EH (cell line): ENCODE results near the gene SEMA4C.
"Not testable (repeated sequence)": the region's sequence is repeated elsewhere in the genome, so short reads cannot be mapped to it uniquely, and the experiment has no call there.

ENCODE experiments used
- DNase-seq: peaks from one replicate; pipeline ENCODE4 v3.0.0-alpha.2; 2015; ENCODE audit warnings: low read depth

SEMA4C gene

DNA sequence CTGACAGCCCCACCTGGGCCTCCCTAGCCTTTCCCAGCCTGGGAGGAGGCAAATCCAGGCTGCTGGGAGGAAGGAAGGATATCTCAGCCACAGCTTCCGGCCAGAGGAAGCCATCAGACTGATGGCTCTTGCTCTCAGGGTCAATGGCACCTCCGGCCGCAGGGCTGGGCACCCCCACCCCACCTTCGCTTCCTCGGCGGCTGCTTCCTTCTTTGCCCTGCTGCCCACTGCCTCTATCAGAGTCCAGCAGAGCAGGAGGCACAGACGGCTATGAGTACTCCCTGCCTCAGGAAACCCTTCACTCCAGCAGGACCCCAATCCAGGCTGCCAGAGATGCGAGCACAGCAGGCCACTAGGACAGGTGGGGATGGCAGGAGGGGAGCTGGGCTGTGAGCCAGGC, 3.3 kb downstream of the SEMA4C start:
- DNase-seq, result no peak

- no peak for DNase-seq
Measured at GRCh38 chr2:96866149-96866548, 3.7 kb downstream of the SEMA4C start.

GRCh38 chr2:96865654-96866053, 4.2 kb downstream of the SEMA4C start:
- DNase-seq, result no peak

DNA sequence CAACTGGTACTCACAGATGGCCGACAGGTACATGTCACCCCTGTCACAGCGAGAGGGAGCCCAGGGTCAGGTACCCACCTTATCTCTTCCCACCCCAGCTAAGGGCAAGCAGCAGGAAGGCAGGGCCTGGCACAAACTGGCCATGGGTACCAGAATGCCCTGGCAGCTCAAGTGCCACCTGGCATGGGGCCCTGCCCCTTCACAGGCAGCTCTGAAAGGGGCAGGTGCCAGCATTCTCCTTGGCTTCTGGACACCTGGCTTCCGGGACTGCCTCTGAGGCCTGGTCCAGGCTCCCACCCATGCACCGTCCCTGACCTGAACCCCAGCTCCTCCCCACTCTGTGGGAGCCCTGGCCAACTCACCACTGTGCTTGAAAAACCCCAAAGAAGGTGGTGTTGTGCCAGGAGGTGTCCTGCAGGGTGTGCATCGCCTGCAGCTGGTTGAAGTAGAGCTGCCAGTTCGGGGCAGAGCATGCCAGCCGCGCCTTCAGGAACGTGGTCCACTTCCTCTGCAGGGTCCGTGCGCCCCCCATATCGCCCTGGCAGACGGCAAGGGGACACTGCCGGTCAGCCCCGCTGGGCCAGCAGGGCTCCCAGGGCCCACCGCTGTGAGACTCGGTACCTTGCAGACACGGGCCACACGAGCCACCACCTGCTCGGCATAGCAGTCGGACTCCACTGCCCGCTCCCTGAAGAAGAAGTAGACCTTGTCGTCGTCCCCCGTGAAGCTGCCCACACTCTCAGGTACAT, 5.4 kb downstream of the SEMA4C start:
- no peak for DNase-seq

DNA sequence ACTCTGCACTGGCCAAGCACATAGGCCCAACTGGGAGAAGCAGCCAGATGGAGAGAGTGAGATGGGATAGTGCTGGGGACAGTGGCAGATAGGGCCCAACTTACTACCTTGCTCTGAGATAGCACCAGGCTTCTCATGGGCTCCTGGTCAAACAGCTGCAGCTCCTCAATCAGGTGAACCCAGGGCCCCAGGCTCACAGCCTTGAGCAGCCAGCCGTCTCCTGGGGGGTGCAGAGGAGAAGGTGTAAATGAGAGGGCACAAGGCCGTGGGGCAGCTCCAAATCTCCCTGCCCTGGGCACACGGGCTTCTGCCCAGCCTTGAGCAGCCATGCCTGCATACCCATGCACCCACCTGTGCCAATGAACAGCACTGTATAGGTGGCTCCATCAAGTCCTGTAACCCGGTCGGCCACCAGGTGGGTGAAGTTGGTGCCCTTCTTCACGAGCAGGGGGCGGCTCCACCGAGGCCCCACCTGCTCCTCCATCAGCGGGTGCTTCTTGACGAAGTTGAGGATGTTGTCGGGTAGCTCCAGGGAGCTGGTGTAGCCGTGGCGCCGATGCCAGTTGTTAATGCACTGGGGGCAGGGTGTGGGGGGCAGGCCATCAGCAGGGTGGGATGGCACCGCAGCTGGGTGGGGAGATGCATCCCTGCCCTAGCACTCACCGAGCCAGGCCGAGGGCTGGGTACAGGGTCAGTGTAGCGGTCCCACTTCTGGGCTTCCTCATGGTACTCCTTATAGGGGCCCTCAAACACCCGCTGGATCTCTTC, 6.1 kb downstream of the SEMA4C start:
- no peak for DNase-seq

GRCh38 chr2:96863056-96863455, 6.8 kb downstream of the SEMA4C start:
- DNase-seq, result not testable (repeated sequence)

GRCh38 chr2:96861074-96861473, 8.8 kb downstream of the SEMA4C start:
- DNase-seq, result no peak

DNA sequence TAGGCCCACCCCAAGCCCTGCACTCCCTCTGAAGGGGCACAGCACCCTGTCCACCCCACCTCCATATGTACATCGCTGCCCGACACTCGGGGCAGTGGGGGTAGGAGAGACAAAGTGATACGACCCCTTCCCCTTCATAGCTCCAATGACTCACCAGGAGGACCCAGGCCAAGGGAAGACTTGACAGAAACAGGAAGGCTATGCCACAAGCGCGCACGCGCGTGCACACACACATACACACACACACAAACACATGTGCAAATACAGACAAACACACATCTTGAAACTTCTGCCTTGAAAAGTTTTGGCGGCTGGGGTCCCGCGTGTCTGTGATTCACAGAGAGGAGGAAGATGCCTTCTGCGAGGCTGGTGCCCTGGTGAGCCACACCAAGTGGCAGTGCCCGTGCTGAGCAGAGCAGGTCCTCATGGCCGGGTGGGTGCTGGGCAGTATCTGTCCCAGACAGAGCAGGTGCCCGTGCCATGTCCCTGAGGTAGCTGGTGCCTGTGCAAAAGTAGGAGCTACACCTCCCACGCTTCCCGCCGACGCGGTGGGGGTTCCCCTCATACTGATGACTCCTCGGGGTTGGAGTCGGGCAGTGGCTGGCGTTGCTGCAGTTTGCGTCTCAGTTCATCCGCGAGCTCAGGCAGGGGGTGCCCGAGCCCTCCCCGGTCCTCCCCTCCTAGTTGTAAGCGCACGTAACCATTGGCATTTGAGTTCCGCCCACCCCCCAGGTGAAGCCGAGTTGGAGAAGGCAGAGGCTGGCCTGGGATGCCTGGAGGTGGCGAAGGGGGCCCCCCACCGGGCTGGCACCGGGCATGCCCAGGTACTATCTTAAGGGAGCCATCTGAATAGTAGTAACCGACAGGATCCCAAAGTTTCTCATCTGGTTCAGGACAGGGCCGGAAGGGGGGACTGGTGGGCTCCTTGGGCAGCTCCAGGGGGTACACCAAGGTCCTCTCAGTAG, 9.5 kb downstream of the SEMA4C start:
- no peak for DNase-seq

DNA sequence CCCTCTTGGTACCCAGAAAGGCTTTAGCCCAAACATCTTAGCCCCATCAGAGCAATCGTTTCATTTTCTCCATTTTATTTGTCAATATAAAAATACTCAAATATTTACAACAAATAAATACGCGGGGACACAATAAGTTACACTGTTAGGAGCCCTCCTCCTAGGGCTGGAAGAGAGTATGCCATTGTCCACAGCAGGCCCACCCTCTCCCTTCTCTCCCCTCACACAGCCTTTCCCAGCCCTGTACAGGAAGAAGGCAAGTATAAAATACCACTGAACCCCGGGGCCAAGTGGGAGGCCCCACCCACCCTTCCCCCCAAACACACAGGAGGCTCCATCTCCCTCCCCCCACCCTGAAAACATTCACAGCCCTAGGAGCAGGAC, 10.2 kb downstream of the SEMA4C start:
- no peak for DNase-seq

- no peak for DNase-seq
Measured at GRCh38 chr2:96859099-96859649, 10.7 kb downstream of the SEMA4C start.

DNA sequence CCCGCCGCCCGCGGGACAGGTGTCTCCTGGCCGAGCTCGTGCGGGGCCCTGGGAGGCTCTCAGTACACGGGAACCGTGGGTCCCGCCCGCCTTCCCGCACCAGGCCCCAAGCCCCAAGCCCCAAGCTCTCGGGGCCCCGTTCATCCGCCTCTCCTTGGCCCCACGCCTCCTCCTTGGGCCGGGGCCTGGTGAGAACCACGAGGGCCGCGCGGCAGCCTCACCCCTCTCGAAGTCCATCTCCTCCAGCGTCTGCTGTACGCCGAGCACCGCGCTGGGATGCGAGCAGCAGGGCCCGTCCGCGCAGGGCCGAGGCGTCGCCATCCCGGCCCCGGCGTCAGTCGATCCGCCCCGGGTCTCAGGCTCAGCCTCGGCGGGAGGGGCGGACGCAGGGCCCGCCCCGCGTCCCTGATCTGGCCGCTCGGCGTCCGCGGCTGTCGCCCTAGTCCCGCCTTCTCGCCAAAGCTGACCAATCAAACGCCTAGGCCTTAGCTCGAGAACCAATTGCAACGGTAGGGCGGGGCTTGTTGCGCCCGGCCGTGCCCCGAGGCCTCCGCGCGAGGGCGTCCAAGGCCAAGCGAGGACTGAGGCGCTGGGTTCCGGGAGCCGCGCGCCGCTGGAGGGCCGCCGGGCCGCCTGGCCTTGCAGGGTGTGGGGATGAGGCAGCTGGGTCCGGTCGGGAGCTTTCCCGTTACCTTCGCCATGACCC, 12.1 kb downstream of the SEMA4C start, which contains the start of gene ANKRD39:
TSS of gene ANKRD39 (minus strand) at position 350 of the 706 bp plus-strand sequence. CDS start at position 321, 29 bp downstream.
- peak; percentile 98 for DNase-seq

DNA sequence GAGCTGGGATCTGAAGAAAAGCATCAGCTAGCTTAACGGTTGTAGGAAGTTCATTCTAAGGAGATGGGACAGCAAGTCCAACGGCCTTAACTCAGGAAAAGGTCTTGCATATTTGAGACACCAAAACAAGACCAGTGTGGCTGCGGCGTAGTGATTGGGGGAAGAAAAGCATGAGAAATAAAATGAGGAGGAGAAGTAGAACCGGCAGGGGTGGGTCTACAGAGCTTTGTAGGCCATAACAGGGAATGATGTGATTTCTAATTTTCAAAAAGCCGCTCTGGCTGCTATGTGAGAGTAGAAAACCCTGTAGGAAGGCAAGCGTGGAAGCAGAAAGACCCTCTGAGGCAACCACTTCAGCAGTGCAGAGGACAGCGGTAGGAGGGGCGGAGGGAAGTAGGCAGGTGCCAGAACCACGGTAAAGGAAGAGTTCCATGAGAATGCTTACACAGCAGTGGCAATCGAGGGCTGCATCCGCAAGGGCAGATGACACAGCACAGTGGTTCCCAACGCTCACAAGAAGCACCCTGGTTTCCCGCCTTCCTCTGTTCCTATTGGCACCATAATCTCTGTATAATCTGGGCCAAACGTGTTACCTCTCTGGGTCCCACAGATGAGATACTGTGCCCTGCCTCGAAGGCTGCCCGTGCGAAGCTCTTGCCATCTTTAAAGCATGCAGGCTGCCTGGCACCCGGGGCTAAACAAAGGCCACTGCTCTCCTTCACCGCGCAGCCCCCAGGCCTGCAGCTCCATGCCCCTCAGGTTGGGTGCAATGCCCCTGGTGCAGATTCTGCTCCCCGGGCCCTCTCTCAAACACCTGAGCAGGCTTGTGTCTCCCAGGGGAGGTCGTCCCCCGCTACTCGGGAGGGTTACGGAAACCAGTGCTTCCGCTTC, 12.9 kb downstream of the SEMA4C start:
- DNase-seq, result peak; percentile 41

GRCh38 chr2:96853321-96853720, 16.6 kb downstream of the SEMA4C start:
- no peak for DNase-seq

- no peak for DNase-seq
Measured at GRCh38 chr2:96852667-96853066, 17.2 kb downstream of the SEMA4C start.

DNA sequence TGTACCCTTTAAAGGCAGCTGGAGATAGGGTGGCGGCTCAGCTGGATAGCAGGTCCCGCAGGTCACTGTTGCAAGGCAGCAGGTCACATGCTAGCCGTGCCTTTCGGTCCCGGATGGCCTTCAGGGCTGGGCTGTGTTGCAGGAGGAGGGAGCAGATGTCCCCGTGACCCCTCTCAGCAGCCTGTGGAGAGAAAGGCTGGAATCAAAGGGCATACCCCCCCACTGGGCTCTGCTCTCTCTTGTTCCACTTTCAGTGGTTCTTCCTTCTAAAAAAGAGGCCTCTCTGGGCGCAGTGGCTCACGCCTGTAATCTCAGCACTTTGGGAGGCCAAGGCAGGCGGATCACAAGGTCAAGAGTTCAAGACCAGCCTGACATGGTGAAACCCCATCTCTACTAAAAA, 21.6 kb downstream of the SEMA4C start:
- no peak for DNase-seq

- no peak for DNase-seq
Measured at GRCh38 chr2:96847586-96847985, 22.3 kb downstream of the SEMA4C start.

- no peak for DNase-seq
Measured at GRCh38 chr2:96846825-96847224, 23.1 kb downstream of the SEMA4C start.

- DNase-seq, result no peak
Measured at GRCh38 chr2:96844405-96844808, 25.5 kb downstream of the SEMA4C start.

- no peak for DNase-seq
Measured at GRCh38 chr2:96843538-96844268, 26.2 kb downstream of the SEMA4C start, which contains the start of gene ANKRD23. Gene ANKRD23, minus strand, starts transcription at chr2:96844021. Its CDS starts 29 bp downstream, at chr2:96843992.
